Measurements from ENCODE around the gene GPR158.

Gene GPR158

DNA sequence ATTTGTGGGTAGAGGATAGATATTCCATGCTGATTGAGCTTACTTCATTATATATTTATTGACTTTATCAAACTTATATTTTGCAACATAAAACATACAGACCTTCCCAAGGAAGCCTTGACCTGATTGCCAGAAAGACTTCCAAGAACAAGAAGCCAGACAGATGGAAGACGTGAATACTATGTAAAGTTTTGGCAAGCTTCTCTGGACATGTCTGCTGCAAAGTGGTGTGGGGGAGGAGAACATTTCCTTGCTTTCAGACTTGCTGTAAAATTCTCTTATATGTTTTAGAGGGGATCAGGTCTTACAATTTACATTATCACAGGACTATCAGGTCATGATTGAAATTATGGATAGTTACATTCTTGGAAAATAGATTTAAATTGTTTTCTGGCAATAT, 23.4 kb downstream of the GPR158 start:
- FAIRE-seq, result no peak

- no peak for FAIRE-seq
Measured at GRCh38 chr10:25206693-25207414, 32.1 kb downstream of the GPR158 start.

DNA sequence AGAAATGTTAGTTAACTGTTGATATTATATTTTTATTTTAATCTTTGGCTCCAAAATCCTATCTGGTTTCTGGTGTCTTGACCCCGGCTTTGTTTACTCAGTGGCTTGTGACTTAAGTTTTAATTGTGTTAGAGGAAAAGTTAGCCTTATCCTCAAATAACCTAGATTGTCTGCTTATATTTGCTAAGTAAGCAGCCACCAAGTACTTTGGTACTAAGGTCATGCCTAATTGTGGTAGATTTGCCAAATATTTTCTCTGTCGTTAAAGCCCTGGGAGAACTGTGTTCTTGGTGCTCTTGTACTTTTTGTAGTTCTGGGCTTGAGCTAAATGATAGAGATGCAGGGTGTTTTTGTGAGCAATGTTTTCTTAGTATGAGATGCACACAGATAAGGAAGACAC, 34.8 kb downstream of the GPR158 start:
- no peak for FAIRE-seq

DNA sequence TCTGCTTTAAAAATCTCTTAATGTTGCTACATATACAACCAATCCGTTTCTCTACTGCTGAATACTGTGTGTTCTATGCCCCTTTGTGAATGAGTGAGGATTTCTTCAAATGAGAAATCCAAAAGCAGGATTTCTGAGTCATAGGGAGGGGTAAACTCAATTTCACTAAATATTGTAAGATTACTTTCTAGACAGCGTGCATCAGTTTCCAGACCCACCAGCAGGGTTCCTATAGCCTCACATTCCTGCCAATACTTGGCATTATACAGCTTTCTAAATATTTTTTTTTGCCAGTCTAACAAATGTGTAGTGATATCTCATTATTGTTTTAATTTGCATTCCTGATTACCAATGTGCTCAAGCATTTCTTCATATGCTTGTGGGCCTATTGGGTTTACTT, 35.5 kb downstream of the GPR158 start:
- FAIRE-seq, result no peak

DNA sequence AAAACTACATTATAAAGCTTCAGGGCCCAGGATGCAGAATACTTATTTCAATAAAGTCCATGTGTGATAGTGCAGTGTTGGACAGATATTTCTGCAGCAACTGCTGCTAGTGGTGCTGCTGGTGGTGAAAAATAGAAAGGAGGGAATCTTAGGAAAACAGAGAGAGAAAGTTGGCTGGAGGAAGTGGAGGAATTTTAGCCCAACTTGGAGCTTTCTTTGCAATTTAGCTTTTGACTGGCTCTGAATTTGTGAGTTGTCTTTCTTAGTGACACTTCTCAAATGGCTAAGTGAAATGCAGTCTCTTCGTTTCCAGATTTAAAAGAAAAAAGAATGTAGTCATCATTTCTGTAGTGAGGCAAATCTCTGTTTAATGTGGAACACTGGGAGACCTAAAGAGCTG, 45.4 kb downstream of the GPR158 start:
- FAIRE-seq, result no peak

- no peak for FAIRE-seq
Measured at GRCh38 chr10:25222085-25222660, 47.4 kb downstream of the GPR158 start.

DNA sequence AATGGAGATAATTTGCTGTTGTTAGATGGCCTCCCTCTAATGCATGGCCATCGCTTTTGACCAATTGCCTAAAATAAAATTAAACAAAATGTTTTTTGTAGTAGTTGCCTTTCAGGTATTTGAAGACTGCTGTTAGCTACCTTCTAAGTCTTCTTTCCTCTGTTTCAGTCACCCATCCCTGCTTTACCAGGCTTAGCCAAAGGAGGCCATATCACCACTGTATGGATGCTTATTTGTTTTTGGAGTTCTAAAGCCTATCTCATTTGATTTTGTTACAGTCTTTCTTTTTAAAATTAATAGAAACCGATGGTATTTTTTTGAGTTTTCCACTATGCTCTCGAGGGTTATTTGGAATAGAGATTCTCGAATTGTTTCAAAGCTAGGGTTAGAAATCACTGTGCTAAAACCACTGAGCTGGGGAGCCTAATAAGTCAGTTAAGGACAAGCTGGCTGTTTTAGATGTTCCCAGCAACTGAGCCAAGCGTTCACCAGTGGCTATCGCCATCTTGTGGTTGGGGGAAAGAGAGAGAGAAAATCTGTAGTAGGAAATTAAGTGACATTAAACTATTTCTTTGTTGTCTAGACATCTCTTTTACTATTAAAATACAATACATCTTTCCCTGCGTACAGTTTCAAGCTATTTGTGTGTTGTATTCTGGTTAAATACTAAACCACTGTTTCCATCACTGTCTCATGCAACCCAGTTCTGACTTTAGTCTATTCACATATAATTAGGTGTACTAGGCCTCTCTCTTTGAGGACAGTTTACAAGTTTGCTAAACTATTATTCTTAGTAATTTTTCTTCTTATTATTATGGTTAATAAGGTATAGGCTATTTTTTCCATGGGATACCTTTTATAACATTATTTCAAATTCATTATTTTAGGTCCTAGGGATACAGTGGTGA, 52.2 kb downstream of the GPR158 start:
- FAIRE-seq, result peak; percentile 85

DNA sequence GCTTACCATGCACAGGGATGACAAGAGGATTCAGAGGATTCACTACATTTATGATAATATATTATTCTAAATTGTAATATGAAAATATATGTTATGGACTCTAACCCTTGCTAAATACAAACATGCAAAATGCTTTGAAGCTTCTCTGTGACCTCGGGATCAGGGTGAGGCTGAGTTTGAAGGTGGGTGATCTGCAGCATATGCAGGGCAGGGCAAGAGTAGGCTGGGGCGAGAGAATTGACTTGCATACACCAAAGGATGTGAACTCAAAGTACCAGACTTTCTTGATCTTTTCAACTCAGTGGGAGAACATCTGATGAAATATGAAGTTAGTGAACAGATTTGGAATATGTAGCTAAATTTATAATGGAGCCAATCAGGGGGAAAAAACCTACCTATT, 57.0 kb downstream of the GPR158 start:
- no peak for FAIRE-seq

- no peak for FAIRE-seq
Measured at GRCh38 chr10:25232204-25232603, 57.4 kb downstream of the GPR158 start.

DNA sequence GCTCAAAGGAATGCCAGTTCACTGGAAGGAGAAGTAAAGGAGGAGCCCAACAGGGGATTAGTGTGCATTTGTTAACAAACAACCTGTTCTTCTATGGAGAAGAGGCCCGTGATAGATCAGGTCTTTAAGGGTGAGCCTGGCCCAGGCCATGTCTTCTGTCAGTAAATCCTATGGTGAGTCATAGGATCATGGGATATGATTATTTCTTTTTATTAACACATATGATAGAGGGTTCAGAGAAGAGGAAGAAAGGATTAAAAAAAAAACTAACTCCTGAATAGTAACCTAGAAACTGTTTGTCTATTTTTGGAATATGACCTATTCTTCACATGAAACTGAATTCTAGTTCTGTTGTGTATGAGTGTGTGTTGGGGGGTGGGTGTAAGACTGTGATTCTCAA, 70.4 kb downstream of the GPR158 start:
- FAIRE-seq, result no peak

- FAIRE-seq, result no peak
Measured at GRCh38 chr10:25257646-25258045, 82.8 kb downstream of the GPR158 start.

- FAIRE-seq, result no peak
Measured at GRCh38 chr10:25261110-25261509, 86.3 kb downstream of the GPR158 start.

DNA sequence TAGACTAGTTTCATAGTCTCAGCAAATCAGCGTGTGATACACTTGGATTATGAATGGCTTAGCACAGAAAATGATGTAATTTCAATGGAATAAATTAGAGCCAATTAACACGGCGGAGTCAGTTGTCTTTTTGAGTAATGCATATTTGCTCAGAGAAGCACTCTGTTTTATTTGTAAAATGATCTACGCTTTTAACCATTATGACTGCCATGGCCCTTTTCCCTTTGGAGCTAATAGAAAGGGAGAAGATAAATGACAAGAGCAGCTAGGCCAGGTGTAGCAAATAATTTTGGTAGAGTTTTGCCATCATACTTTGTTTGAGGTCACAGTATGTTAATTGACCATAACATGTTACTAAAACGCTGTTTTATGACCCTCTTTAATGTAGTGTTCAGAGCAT, 86.8 kb downstream of the GPR158 start:
- FAIRE-seq, result no peak

- FAIRE-seq, result no peak
Measured at GRCh38 chr10:25263931-25264330, 89.1 kb downstream of the GPR158 start.

DNA sequence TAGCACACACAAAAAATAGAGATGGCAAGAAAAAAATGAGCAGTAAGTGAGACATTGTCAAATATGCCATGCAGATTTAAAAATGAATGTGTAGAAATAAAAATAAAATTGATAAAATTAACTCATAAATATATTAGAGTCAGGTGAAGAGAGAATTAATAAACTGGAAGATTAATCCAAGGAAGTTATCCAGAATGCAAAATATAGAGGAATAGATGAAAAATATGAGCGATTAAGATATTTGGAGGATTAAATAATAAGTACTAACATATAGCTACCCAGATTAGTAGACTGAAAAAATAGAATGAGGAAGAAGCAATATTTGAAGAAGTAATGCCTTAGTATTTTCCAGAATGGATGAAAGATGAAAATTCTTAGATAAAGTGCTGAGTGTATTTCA, 103.4 kb downstream of the GPR158 start:
- no peak for FAIRE-seq

- no peak for FAIRE-seq
Measured at GRCh38 chr10:25280076-25280475, 105.3 kb downstream of the GPR158 start.

GRCh38 chr10:25280573-25280972, 105.8 kb downstream of the GPR158 start:
- no peak for FAIRE-seq

GRCh38 chr10:25285809-25286208, 111.0 kb downstream of the GPR158 start:
- no peak for FAIRE-seq

- no peak for FAIRE-seq
Measured at GRCh38 chr10:25288181-25288580, 113.4 kb downstream of the GPR158 start.

DNA sequence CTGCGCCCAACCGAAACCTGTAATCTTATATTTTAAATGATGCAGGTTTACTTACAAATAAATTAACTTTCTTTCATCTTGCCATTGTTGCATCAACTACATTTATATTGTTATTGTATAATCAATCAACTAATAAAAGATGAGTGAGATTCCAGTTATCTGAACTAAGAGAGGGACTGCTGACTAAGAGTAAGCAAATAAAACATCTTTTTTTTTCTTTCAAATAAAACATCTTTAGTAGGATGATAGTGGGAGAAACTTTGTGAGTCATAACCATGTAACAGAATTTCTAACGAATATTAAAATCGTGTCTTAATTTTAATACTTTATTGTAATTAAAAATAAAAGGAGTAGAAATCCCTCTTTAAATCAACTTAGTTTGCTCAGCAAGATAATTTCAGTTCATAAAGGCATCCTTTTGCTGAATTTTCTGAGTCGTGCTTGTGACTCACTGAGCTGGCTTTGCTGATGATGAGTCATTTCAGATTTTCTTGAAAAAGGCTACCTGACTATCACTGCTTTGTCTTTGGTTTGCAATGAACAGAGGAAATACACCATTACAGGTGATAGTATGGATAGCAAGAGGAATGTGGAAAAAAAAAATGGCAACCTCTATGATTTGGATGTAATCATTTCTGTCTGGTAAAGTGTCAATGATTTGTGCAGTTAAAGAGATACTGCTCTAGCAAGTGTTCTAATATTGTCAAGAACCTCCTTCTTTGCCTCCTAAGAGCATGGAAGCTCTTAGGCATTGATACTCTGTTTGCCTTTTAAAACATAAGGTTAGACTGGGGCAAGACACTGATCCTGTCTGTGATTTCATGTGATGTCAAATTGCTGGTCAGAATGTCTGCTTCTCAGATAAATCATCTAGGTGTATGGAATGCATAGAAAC, 119.5 kb downstream of the GPR158 start:
- FAIRE-seq, result no peak

DNA sequence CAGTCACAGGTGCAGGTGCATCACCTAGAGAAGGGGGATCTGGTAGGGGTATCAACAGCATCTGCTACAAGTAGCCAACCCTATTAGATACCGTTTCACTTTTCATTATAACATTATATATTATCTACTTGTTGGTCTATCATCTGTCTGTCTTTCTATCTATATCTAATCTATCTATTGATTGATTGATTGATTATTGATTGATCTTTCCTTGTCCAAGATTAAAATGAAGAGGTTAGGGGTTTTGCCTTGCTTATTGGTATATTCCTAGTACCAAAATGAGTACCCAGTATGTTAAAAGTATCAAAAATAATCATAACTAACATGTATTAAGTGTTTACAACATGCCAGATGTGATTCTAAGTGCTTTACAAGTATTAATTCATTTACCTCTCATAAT, 121.5 kb downstream of the GPR158 start:
- no peak for FAIRE-seq

GRCh38 chr10:25297466-25297865, 122.7 kb downstream of the GPR158 start:
- FAIRE-seq, result no peak

DNA sequence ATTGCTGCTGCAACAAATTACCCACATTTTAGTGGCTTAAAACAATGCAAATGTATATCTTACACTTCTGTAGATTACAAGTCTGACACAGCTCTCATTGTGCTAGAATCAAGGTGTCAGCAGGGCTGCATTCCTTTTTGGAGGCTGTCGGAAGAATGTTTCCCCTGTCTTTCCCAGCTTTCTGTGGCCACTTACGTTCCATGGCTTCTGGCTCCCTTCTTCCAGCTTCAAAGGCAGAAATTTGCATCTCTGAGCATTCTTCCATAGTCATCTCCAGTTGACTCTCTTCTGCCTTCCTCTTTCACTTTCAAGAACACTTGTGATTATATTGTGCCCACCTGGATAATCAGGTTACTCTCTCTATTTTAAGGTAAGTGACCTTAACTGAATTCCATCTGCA, 125.3 kb downstream of the GPR158 start:
- FAIRE-seq, result no peak

Data from A204.1 (cell line).